Vagina (tissue), 2 donors: ENCODE measurements around the gene NDUFA6. TPM values are rescaled to one million over a fixed set of nuclear protein-coding genes. Genes with fewer than 3 reads are reported as not detected.
A peak's percentile ranks its signal among the peaks of the same experiment; 100 is the strongest.
"Not testable (repeated sequence)": the region's sequence is repeated elsewhere in the genome, so short reads cannot be mapped to it uniquely, and the experiment has no call there.

Experiments used
- DNase-seq, 2 donors: peaks; one replicate each; pipeline ENCODE4 v3.0.0-alpha.2; 2017; ENCODE audit errors: extremely low spot score in 2 of 2
- H3K27ac ChIP-seq: fragments of 200-600 bp; sonication (generic); one replicate; pipeline ENCODE4 v1.5.1; 2019
- H3K27me3 ChIP-seq: fragments of 200-600 bp; sonication (generic); one replicate; pipeline ENCODE4 v1.5.1; 2019
- H3K36me3 ChIP-seq, 2 donors: fragments of 200-600 bp; sonication (generic); one replicate each; pipeline ENCODE4 v1.5.1; 2017 to 2019
- H3K4me1 ChIP-seq: fragments of 200-600 bp; sonication (generic); one replicate; pipeline ENCODE4 v1.5.1; 2019
- H3K4me3 ChIP-seq, 2 donors: fragments of 200-600 bp; sonication (generic); 1 replicate in 1 of 2; 2 replicates in 1 of 2; pipeline ENCODE4 v1.5.1; 2016 to 2019
- H3K9me3 ChIP-seq: fragments of 200-600 bp; sonication (generic); one replicate; pipeline ENCODE4 v1.5.1; 2019
- CTCF ChIP-seq, 3 experiments: fragments of 450-650 bp in 2 of 3; fragments of 200-600 bp in 1 of 3; sonication (generic) in 1 of 3; IDR thresholded peaks; one replicate each; pipeline ENCODE4 v1.5.1; 2017 to 2019; ENCODE audit warnings: antibody characterized with exemption in 3 of 3, mild to moderate bottlenecking in 2 of 3, moderate library complexity in 2 of 3
- POLR2A ChIP-seq, 2 donors: fragments of 450-650 bp; IDR thresholded peaks; one replicate each; pipeline ENCODE4 v1.6.1; 2017; ENCODE audit warnings: antibody characterized with exemption in 2 of 2, mild to moderate bottlenecking in 2 of 2, moderate library complexity in 2 of 2
- POLR2AphosphoS5 ChIP-seq, 2 donors: sonication (generic); formaldehyde crosslinking; IDR thresholded peaks; one replicate each; pipeline ENCODE4 v1.9.0; 2017; ENCODE audit warnings: antibody characterized with exemption in 2 of 2, mild to moderate bottlenecking in 2 of 2, low read depth in 1 of 2; ENCODE audit not compliant: insufficient read depth in 1 of 2
- intact Hi-C: fragments of 100-400 bp; cut with DNase I; formaldehyde crosslinking; loops from one replicate; pipeline ENCODE4 v1.15.1; 2023
- total RNA-seq: library from RNA; depleted of rRNA; stranded (reverse); fragments of >200 nt; gene quantifications from one replicate; pipeline ENCODE4 v1.2.3, GENCODE V29; 2016

The NDUFA6 gene
- total RNA-seq, 1 donor from 2014 or later = 42.0 TPM

- Histone ChIP-seq H3K36me3 (no peaks in the 10 kb centered on the region), H3K27me3 (no peaks in the 10 kb centered on the region), H3K9me3 (peaks cover 11% of the 10 kb centered on the region), H3K27ac (no peak overlapping the region), H3K4me1 (no peaks in the 10 kb centered on the region), H3K4me3 (no peak overlapping the region)
- TF ChIP-seq POLR2A (IDR thresholded peaks at IDR 0.05) (no peak), POLR2AphosphoS5 (IDR thresholded peaks at IDR 0.05; ENCODE audit: insufficient read depth in 1 of 2, low read depth in 1 of 2) (no peak), CTCF (IDR thresholded peaks at IDR 0.05) (no peak)
- intact Hi-C loops = no loop called here
- no peak for DNase-seq
Measured at GRCh38 chr22:42111798-42112197, 21.2 kb upstream of the NDUFA6 start.

- no peak for TF ChIP-seq POLR2A (IDR thresholded peaks at IDR 0.05)
- no peak for TF ChIP-seq CTCF (IDR thresholded peaks at IDR 0.05)
- TF ChIP-seq POLR2AphosphoS5 (IDR thresholded peaks at IDR 0.05; ENCODE audit: insufficient read depth in 1 of 2, low read depth in 1 of 2) = no peak
- H3K36me3 ChIP-seq = no peaks in the 10 kb centered on the region
- H3K27me3 ChIP-seq = no peaks in the 10 kb centered on the region
- H3K4me3 ChIP-seq = no peak overlapping the region
- DNase-seq = no peak
- peaks cover 5% of the 10 kb centered on the region for H3K9me3 ChIP-seq
- no peak overlapping the region for H3K27ac ChIP-seq
- no peaks in the 10 kb centered on the region for H3K4me1 ChIP-seq
- intact Hi-C loops = no loop called here
Measured at GRCh38 chr22:42108848-42109247, 18.3 kb upstream of the NDUFA6 start.

GRCh38 chr22:42104332-42104860 lies 13.8 kb upstream of the NDUFA6 start:
- H3K27me3 ChIP-seq, H3K4me3 ChIP-seq, H3K4me1 ChIP-seq, H3K27ac ChIP-seq, intact Hi-C loops, DNase-seq: not testable (repeated sequence)
- Histone ChIP-seq H3K9me3 (peaks cover 17% of the 10 kb centered on the region), H3K36me3 (peaks cover 0 to 14% of the 10 kb centered on the region in 2 donors)

- Histone ChIP-seq H3K4me1 (no peaks in the 10 kb centered on the region), H3K4me3 (no peak overlapping the region), H3K9me3 (peaks cover 17% of the 10 kb centered on the region), H3K36me3 (peaks cover 0 to 19% of the 10 kb centered on the region in 2 donors), H3K27ac (no peak overlapping the region), H3K27me3 (no peaks in the 10 kb centered on the region)
- intact Hi-C loops = no loop called here
- TF ChIP-seq POLR2AphosphoS5 (IDR thresholded peaks at IDR 0.05; ENCODE audit: insufficient read depth in 1 of 2, low read depth in 1 of 2) (no peak), CTCF (IDR thresholded peaks at IDR 0.05) (no peak), POLR2A (IDR thresholded peaks at IDR 0.05) (no peak)
- no peak for DNase-seq
Measured at GRCh38 chr22:42101199-42101598, 10.6 kb upstream of the NDUFA6 start.

- H3K4me1 ChIP-seq = peaks cover 33% of the 10 kb centered on the region
- H3K4me3 ChIP-seq = peak overlapping the region; percentile 88 to 90
- H3K27ac ChIP-seq = peak overlapping the region; percentile 95
- H3K27me3 ChIP-seq = no peaks in the 10 kb centered on the region
- intact Hi-C loops = loop anchor here (5.0 kb wide), 1 partner anchor 346 kb away; no protein-coding TSS in a partner anchor
- peaks cover 0 to 6% of the 10 kb centered on the region in 2 donors for H3K36me3 ChIP-seq
- TF ChIP-seq POLR2AphosphoS5 (IDR thresholded peaks at IDR 0.05; ENCODE audit: insufficient read depth in 1 of 2, low read depth in 1 of 2) (no peak), CTCF (IDR thresholded peaks at IDR 0.05) (no peak), POLR2A (IDR thresholded peaks at IDR 0.05) (no peak)
- DNase-seq = no peak
- no peaks in the 10 kb centered on the region for H3K9me3 ChIP-seq
Measured at GRCh38 chr22:42091455-42091782, 847 bp upstream of the NDUFA6 start.
